HG03575 (cell line): ENCODE data around the gene TMEM154.
A peak's percentile ranks its signal among the peaks of the same experiment; 100 is the strongest.
"Not testable (repeated sequence)": the region's sequence is repeated elsewhere in the genome, so short reads cannot be mapped to it uniquely, and the experiment has no call there.

Source experiments
- ATAC-seq: cut with Tn5 transposase; IDR thresholded peaks from one replicate; pipeline ENCODE4 v1.9.1; 2021; ENCODE audit not compliant: unreplicated experiment, insufficient number of reproducible peaks, low FRiP score; ENCODE audit errors: extremely low read depth

The TMEM154 gene

GRCh38 chr4:152674359-152674758 is 5.4 kb downstream of the TMEM154 start:
- ATAC-seq = no peak

GRCh38 chr4:152673489-152673888 is 6.3 kb downstream of the TMEM154 start:
- ATAC-seq = no peak

GRCh38 chr4:152672206-152673092 is 7.3 kb downstream of the TMEM154 start:
- no peak for ATAC-seq

- no peak for ATAC-seq
Observed at GRCh38 chr4:152668338-152668964, 11.3 kb downstream of the TMEM154 start.

- ATAC-seq = no peak
Observed at GRCh38 chr4:152667781-152668180, 12.0 kb downstream of the TMEM154 start.

DNA sequence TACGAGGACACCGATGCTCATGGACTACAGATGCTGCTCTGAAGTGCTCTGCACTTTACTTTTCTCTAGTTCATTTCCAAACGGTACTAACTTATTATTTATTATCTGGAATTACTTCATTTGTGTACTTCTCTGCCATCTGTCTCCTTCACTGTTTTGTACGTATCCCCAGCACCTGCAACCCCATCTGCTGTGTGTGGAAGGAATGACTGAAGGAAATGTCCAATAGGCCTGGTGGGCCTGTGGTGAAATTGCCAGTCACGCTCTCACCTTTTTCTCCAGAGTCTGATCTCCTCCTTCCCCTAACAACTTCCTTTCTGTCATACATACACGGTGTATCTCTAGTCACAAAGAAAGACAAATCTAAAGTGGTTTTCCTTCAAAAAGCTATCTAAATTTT is 12.9 kb downstream of the TMEM154 start:
- ATAC-seq = no peak

DNA sequence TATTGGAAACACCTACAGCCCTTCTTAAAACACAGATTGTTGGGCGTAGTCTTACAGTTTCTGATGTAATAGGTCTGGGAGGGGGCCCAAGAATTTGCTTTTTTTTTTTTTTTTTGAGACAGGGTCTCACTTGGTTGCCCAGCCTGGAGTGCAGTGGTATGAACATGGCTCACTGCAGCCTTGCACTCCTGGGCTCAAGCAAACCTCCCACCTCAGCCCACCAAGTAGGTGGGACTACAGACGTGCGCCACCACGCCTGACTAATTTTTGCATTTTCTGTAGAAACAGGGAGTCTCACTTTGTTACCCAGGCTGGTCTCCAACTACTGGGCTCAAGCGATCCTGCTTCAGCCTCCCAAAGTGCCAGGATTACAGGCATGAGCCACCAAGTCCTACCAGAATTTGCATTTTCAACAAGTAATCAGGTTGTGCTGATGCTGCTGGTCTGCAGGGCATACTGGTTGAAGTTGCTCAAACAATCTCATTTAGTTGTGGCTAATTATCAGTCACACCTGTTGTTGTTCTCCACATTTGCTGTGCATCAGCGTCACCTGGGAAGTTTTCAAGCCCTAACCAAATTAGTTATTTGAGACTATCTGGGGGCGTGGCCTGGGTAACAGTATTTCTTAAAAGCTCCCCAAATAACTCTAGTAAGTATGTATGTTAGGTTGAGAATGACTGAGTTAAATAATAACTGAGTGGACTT is 14.0 kb downstream of the TMEM154 start:
- ATAC-seq = no peak

DNA sequence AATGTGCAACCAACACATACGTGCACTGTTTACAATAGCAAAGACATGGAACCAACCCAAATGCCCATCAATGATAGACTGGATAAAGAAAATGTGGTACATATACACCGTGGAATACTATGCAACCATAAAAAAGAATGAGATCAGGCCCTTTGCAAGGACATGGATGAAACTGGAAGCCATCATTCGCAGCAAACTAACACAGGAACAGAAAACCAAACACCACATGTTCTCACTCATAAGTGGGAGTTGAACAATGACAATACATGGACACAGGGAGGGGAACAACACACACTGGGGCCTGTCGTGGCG is 15.8 kb downstream of the TMEM154 start:
- ATAC-seq = not testable (repeated sequence)

- ATAC-seq = peak; percentile 30
Observed at GRCh38 chr4:152663203-152664066, 16.4 kb downstream of the TMEM154 start.

GRCh38 chr4:152661649-152662048 is 18.1 kb downstream of the TMEM154 start:
- ATAC-seq = no peak

DNA sequence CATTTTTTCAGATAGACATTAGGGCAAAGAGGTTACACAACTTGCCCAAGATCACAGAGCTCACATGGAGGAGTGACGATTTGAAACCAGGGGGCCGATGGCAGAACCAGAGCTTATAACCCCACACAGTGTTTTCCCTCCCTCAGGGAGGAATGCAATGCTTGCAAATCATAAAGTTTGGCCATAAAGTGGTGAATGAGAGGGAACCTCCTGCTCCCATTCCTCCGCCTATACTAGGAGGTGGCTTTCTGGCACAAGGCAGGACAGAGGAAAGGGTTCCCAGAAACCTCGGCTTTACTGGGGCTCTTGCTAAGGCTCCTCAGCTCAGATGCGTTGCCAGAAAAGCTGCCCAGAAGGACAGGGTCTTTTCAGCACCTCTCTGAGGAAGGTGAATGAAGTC is 19.3 kb downstream of the TMEM154 start:
- no peak for ATAC-seq

- no peak for ATAC-seq
Observed at GRCh38 chr4:152659806-152660205, 20.0 kb downstream of the TMEM154 start.

- no peak for ATAC-seq
Observed at GRCh38 chr4:152657657-152658056, 22.1 kb downstream of the TMEM154 start.

GRCh38 chr4:152655272-152656129 is 24.3 kb downstream of the TMEM154 start:
- no peak for ATAC-seq

DNA sequence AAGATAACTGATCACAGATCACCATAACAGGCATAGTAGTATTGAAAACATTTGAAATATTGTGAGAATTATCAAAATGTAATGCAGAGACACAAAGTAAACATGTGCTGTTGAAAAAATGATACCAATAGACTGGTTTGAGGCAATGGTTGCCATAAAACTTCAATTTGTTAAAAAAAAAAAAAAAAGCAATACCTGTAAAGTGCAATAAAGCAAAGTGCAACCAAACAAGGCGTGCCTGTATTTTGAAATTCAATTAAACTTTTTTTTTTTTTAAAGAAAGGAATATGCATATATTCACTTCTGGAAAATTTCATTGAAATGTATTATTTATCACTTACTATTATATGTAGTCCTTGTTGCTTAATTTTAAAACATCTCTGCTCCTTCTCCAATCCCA is 27.7 kb downstream of the TMEM154 start:
- no peak for ATAC-seq

DNA sequence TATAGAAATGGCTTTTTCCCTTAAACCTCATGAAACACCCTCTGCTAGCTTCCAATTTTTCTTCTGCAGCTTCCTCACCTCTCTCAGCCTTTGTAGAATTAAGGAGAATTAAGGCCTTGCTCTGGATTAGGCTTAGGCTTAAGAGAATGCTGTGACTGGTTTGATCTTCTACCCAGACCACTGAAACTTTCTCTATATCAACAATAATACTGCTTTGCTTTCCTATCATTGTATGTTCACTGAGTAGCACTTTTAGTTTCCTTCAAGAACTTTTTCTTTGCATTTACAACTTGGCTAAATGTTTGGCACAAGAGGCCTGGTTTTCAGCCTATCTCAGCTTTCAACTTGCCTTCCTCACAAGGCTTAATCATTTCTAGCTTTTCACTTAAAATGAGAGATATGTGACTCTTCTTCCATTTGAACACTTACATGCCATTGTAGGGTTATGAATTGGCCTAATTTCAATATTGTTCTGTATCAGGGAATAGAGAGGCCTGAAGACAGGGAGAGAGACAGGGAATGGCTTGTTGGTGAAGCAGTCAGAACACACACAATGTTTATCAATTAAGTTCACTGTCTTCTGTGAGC is 28.2 kb downstream of the TMEM154 start:
- no peak for ATAC-seq

DNA sequence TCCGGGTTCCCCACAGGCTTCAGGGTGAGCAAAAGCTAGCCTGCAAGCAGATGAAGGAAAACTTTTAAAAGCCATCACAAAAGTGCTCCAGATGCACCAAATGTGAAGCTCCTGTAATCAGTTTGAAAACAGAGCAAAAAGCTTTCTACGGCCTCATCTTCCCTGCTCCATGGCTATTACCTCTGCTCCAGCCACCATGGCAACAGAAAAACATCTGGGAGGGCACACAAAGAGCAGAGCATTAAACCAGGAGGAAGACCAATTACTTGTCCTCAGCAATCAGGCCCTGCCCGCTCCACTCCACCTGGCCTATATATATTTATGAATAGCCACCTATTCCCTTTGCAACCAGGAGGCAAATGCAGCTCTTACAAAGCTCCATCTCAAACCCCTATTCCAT is 33.6 kb downstream of the TMEM154 start:
- no peak for ATAC-seq

GRCh38 chr4:152644130-152644529 is 35.7 kb downstream of the TMEM154 start:
- no peak for ATAC-seq
